ENCODE measurements around the gene CNDP1. TPM values are rescaled to one million over a fixed set of nuclear protein-coding genes. Genes with fewer than 3 reads are reported as not detected.

CNDP1 gene
- polyA plus RNA-seq, 1 donor from 2014 or later: 2.1 TPM

GRCh38 chr18:74505776-74506175 lies 28.5 kb upstream of the CNDP1 start (continued):
- TF ChIP-seq RAD21 (conservative IDR thresholded peaks at IDR 0.05) (no peak), MXI1 (conservative IDR thresholded peaks at IDR 0.05; ENCODE audit: poor library complexity, severe bottlenecking) (no peak)

- Histone ChIP-seq H3K9me3 (ENCODE audit: low read length) (no peaks in the 10 kb centered on the region), H3K79me2 (replicated peaks; ENCODE audit: insufficient read depth, low read length) (no peaks in the 10 kb centered on the region), H3K36me3 (ENCODE audit: insufficient read depth, low read length) (no peaks in the 10 kb centered on the region), H3K9ac (ENCODE audit: low read length) (no peak overlapping the region), H3K4me2 (ENCODE audit: low read length) (no peak overlapping the region), H2AFZ (ENCODE audit: low read depth, low read length) (no peak overlapping the region), H3F3A (ENCODE audit: insufficient read depth, low read length, poor library complexity, severe bottlenecking) (no peaks in the 10 kb centered on the region), H3K9me2 (ENCODE audit: insufficient read depth, low read length) (no peaks in the 10 kb centered on the region), H3K4me3 (ENCODE audit: low read length) (no peak overlapping the region), H3K27me3 (ENCODE audit: insufficient read depth, low read depth, low read length) (no peaks in the 10 kb centered on the region), H3K27ac (ENCODE audit: low read length) (no peak overlapping the region), H4K20me1 (ENCODE audit: insufficient read depth) (no peaks in the 10 kb centered on the region)
- no peak for TF ChIP-seq REST (IDR thresholded peaks at IDR 0.05; ENCODE audit: borderline replicate concordance)
- no peak for TF ChIP-seq EP300 (conservative IDR thresholded peaks at IDR 0.05; ENCODE audit: poor library complexity, severe bottlenecking)
- TF ChIP-seq TAF1 (IDR thresholded peaks at IDR 0.05; ENCODE audit: low read depth): no peak
- no peak for TF ChIP-seq RAD21 (conservative IDR thresholded peaks at IDR 0.05)
- TF ChIP-seq EZH2 (IDR thresholded peaks at IDR 0.05; ENCODE audit: borderline replicate concordance, insufficient read depth, low read length, poor library complexity, severe bottlenecking): no peak
- TF ChIP-seq POLR2AphosphoS5 (IDR thresholded peaks at IDR 0.05): no peak
- TF ChIP-seq, protein P1, sequence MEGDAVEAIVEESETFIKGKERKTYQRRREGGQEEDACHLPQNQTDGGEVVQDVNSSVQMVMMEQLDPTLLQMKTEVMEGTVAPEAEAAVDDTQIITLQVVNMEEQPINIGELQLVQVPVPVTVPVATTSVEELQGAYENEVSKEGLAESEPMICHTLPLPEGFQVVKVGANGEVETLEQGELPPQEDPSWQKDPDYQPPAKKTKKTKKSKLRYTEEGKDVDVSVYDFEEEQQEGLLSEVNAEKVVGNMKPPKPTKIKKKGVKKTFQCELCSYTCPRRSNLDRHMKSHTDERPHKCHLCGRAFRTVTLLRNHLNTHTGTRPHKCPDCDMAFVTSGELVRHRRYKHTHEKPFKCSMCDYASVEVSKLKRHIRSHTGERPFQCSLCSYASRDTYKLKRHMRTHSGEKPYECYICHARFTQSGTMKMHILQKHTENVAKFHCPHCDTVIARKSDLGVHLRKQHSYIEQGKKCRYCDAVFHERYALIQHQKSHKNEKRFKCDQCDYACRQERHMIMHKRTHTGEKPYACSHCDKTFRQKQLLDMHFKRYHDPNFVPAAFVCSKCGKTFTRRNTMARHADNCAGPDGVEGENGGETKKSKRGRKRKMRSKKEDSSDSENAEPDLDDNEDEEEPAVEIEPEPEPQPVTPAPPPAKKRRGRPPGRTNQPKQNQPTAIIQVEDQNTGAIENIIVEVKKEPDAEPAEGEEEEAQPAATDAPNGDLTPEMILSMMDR (IDR thresholded peaks at IDR 0.05; ENCODE audit: poor library complexity, severe bottlenecking): no peak
- no peak for TF ChIP-seq MXI1 (conservative IDR thresholded peaks at IDR 0.05; ENCODE audit: poor library complexity, severe bottlenecking)
- no peak for TF ChIP-seq SMC3 (conservative IDR thresholded peaks at IDR 0.05; ENCODE audit: poor library complexity)
These were observed 27.7 kb upstream of the CNDP1 start for GRCh38 chr18:74506448-74507084.

GRCh38 chr18:74507097-74507881 lies 27.0 kb upstream of the CNDP1 start:
- Histone ChIP-seq H3K9me2 (ENCODE audit: insufficient read depth, low read length) (no peaks in the 10 kb centered on the region), H3K27me3 (ENCODE audit: insufficient read depth, low read depth, low read length) (no peaks in the 10 kb centered on the region), H3K36me3 (ENCODE audit: insufficient read depth, low read length) (no peaks in the 10 kb centered on the region), H3K9me3 (ENCODE audit: low read length) (no peaks in the 10 kb centered on the region), H3K4me3 (ENCODE audit: low read length) (no peak overlapping the region), H3K27ac (ENCODE audit: low read length) (no peak overlapping the region), H3F3A (ENCODE audit: insufficient read depth, low read length, poor library complexity, severe bottlenecking) (no peaks in the 10 kb centered on the region), H3K4me2 (ENCODE audit: low read length) (no peak overlapping the region), H4K20me1 (ENCODE audit: insufficient read depth) (no peaks in the 10 kb centered on the region), H3K9ac (ENCODE audit: low read length) (no peak overlapping the region), H3K79me2 (replicated peaks; ENCODE audit: insufficient read depth, low read length) (no peaks in the 10 kb centered on the region), H2AFZ (ENCODE audit: low read depth, low read length) (no peak overlapping the region)
- TF ChIP-seq SMC3 (conservative IDR thresholded peaks at IDR 0.05; ENCODE audit: poor library complexity): no peak
- no peak for TF ChIP-seq EZH2 (IDR thresholded peaks at IDR 0.05; ENCODE audit: borderline replicate concordance, insufficient read depth, low read length, poor library complexity, severe bottlenecking)
- TF ChIP-seq EP300 (conservative IDR thresholded peaks at IDR 0.05; ENCODE audit: poor library complexity, severe bottlenecking): no peak
- TF ChIP-seq, protein P1 (IDR thresholded peaks at IDR 0.05; ENCODE audit: poor library complexity, severe bottlenecking): no peak
- TF ChIP-seq POLR2AphosphoS5 (IDR thresholded peaks at IDR 0.05): no peak
- no peak for TF ChIP-seq RAD21 (conservative IDR thresholded peaks at IDR 0.05)
- no peak for TF ChIP-seq REST (IDR thresholded peaks at IDR 0.05; ENCODE audit: borderline replicate concordance)
- no peak for TF ChIP-seq MXI1 (conservative IDR thresholded peaks at IDR 0.05; ENCODE audit: poor library complexity, severe bottlenecking)
- no peak for TF ChIP-seq TAF1 (IDR thresholded peaks at IDR 0.05; ENCODE audit: low read depth)
